ENCODE data around the gene CDK4. TPM values are rescaled to one million over a fixed set of nuclear protein-coding genes. Genes with fewer than 3 reads are reported as not detected.

The CDK4 gene
- total and polyA plus RNA-seq, 2 of the 13 experiments (the other 11 are each of a cell fraction or from before 2014, with no cell fraction given) = 191 to 209 TPM

DNA sequence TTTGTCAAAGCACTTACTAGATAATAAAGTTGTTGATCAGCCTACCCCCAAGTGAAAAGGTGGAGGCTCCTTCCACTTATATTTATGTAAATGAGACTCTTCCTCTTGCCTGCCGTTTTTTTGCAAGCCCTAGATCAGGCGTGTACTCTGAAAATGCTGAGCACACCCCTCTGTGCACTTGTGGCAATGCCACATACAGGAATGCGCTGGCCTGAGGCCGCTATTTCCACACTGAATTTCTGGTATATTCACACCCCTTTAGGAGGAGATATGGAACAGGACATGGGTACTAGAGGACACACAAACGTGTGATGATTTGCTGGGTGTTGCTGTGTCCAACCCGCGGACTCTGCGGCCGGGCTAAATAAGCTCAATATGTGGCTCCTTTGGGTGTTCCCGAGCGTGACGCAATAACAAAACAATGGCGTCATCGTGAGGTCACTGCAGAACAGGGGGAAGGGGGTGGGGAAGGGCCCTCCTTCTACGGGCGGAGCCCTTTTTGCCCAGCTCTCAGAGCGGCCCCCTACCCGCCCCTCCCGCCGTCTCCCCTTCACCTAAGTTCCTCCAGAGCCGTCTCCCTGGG is 7.8 kb downstream of the CDK4 start (continued):
- no peak for TF ChIP-seq YY1 (IDR thresholded peaks at IDR 0.05; ENCODE audit: insufficient read depth, insufficient replicate concordance, low read depth, low read length)
- no peak for TF ChIP-seq DMAP1 (CRISPR knock-in tag; IDR thresholded peaks at IDR 0.05)
- TF ChIP-seq NFRKB (IDR thresholded peaks at IDR 0.05) = no peak
- no peak for TF ChIP-seq AHR (CRISPR knock-in tag; IDR thresholded peaks at IDR 0.05)
- TF ChIP-seq ZFP90 (CRISPR knock-in tag; IDR thresholded peaks at IDR 0.05; ENCODE audit: borderline replicate concordance) = no peak
- TF ChIP-seq STAG1 (CRISPR knock-in tag; IDR thresholded peaks at IDR 0.05) = no peak
- no peak for TF ChIP-seq ZNF296 (CRISPR knock-in tag; conservative IDR thresholded peaks at IDR 0.05)
- no peak for TF ChIP-seq GZF1 (CRISPR knock-in tag; IDR thresholded peaks at IDR 0.05)
- TF ChIP-seq ZNF382 (CRISPR knock-in tag; IDR thresholded peaks at IDR 0.05; ENCODE audit: borderline replicate concordance) = no peak
- 0 out of 2 replicates have a peak, but pooled peaks have one; percentile 2 for TF ChIP-seq ZMYM3 (CRISPR knock-in tag; IDR thresholded peaks at IDR 0.05)
- no peak for TF ChIP-seq XBP1 (CRISPR knock-in tag; IDR thresholded peaks at IDR 0.05)
- TF ChIP-seq, protein P1, sequence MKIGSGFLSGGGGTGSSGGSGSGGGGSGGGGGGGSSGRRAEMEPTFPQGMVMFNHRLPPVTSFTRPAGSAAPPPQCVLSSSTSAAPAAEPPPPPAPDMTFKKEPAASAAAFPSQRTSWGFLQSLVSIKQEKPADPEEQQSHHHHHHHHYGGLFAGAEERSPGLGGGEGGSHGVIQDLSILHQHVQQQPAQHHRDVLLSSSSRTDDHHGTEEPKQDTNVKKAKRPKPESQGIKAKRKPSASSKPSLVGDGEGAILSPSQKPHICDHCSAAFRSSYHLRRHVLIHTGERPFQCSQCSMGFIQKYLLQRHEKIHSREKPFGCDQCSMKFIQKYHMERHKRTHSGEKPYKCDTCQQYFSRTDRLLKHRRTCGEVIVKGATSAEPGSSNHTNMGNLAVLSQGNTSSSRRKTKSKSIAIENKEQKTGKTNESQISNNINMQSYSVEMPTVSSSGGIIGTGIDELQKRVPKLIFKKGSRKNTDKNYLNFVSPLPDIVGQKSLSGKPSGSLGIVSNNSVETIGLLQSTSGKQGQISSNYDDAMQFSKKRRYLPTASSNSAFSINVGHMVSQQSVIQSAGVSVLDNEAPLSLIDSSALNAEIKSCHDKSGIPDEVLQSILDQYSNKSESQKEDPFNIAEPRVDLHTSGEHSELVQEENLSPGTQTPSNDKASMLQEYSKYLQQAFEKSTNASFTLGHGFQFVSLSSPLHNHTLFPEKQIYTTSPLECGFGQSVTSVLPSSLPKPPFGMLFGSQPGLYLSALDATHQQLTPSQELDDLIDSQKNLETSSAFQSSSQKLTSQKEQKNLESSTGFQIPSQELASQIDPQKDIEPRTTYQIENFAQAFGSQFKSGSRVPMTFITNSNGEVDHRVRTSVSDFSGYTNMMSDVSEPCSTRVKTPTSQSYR (CRISPR knock-in tag; IDR thresholded peaks at IDR 0.05; ENCODE audit: borderline replicate concordance) = peak; percentile 68; the same call in 1 of the 2 replicates
- no peak for TF ChIP-seq KAT2B (IDR thresholded peaks at IDR 0.05; ENCODE audit: borderline replicate concordance, low read depth, low read length)
- TF ChIP-seq, protein P2, sequence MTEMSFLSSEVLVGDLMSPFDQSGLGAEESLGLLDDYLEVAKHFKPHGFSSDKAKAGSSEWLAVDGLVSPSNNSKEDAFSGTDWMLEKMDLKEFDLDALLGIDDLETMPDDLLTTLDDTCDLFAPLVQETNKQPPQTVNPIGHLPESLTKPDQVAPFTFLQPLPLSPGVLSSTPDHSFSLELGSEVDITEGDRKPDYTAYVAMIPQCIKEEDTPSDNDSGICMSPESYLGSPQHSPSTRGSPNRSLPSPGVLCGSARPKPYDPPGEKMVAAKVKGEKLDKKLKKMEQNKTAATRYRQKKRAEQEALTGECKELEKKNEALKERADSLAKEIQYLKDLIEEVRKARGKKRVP (CRISPR knock-in tag; IDR thresholded peaks at IDR 0.05) = peak in 1 of 2 experiments; percentile 59; a peak in 1 of 4 replicates
- TF ChIP-seq, protein P3, sequence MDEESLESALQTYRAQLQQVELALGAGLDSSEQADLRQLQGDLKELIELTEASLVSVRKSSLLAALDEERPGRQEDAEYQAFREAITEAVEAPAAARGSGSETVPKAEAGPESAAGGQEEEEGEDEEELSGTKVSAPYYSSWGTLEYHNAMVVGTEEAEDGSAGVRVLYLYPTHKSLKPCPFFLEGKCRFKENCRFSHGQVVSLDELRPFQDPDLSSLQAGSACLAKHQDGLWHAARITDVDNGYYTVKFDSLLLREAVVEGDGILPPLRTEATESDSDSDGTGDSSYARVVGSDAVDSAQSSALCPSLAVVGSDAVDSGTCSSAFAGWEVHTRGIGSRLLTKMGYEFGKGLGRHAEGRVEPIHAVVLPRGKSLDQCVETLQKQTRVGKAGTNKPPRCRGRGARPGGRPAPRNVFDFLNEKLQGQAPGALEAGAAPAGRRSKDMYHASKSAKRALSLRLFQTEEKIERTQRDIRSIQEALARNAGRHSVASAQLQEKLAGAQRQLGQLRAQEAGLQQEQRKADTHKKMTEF (CRISPR knock-in tag; IDR thresholded peaks at IDR 0.05) = peak; percentile 7
- no peak for TF ChIP-seq ONECUT2 (CRISPR knock-in tag; IDR thresholded peaks at IDR 0.05)
- TF ChIP-seq SMAD3 (CRISPR knock-in tag; IDR thresholded peaks at IDR 0.05) = peak; percentile 16; the same call in 1 of the 2 replicates
- TF ChIP-seq, protein P4, sequence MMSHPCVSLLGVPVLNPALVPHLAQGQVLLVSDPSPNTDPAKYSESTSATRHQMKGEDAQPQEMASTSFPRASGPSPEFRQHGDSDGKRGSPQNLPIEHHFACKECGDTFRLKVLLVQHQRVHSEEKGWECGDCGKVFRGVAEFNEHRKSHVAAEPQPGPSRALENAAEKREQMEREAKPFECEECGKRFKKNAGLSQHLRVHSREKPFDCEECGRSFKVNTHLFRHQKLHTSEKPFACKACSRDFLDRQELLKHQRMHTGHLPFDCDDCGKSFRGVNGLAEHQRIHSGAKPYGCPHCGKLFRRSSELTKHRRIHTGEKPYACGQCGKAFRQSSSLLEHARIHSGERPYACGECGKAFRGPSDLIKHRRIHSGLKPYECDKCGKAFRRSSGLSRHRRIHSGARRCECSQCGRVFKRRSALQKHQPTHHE (CRISPR knock-in tag; IDR thresholded peaks at IDR 0.05; ENCODE audit: borderline replicate concordance) = no peak
- 0 out of 2 replicates have a peak, but pooled peaks have one; percentile 31 for TF ChIP-seq ZNF34 (CRISPR knock-in tag; IDR thresholded peaks at IDR 0.05; ENCODE audit: borderline replicate concordance)
- no peak for TF ChIP-seq THYN1 (CRISPR knock-in tag; IDR thresholded peaks at IDR 0.05; ENCODE audit: borderline replicate concordance, low read depth)
- TF ChIP-seq, protein P5, sequence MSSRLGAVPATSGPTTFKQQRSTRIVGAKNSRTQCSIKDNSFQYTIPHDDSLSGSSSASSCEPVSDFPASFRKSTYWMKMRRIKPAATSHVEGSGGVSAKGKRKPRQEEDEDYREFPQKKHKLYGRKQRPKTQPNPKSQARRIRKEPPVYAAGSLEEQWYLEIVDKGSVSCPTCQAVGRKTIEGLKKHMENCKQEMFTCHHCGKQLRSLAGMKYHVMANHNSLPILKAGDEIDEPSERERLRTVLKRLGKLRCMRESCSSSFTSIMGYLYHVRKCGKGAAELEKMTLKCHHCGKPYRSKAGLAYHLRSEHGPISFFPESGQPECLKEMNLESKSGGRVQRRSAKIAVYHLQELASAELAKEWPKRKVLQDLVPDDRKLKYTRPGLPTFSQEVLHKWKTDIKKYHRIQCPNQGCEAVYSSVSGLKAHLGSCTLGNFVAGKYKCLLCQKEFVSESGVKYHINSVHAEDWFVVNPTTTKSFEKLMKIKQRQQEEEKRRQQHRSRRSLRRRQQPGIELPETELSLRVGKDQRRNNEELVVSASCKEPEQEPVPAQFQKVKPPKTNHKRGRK (CRISPR knock-in tag; IDR thresholded peaks at IDR 0.05) = no peak
- no peak for TF ChIP-seq ZNF720 (CRISPR knock-in tag; IDR thresholded peaks at IDR 0.05)
- TF ChIP-seq SRSF4 (IDR thresholded peaks at IDR 0.05; ENCODE audit: low read depth, low read length, poor library complexity, severe bottlenecking) = no peak
